GM19467 (cell line): ENCODE results near the gene TMEM213.

ENCODE experiments used
- ATAC-seq: cut with Tn5 transposase; IDR thresholded peaks from one replicate; pipeline ENCODE4 v1.9.1; 2021; ENCODE audit warnings: mild to moderate bottlenecking, moderate library complexity; ENCODE audit not compliant: unreplicated experiment

TMEM213 gene

GRCh38 chr7:138837627-138838026, 39.8 kb downstream of the TMEM213 start:
- no peak for ATAC-seq

GRCh38 chr7:138838166-138838565, 40.4 kb downstream of the TMEM213 start:
- ATAC-seq, result no peak

GRCh38 chr7:138842111-138842510, 44.3 kb downstream of the TMEM213 start:
- ATAC-seq, result no peak

- ATAC-seq, result no peak
Measured at GRCh38 chr7:138843632-138844580, 46.1 kb downstream of the TMEM213 start.

- no peak for ATAC-seq
Measured at GRCh38 chr7:138845711-138846110, 47.9 kb downstream of the TMEM213 start.

GRCh38 chr7:138848056-138848980, 50.5 kb downstream of the TMEM213 start:
- no peak for ATAC-seq

- ATAC-seq, result no peak
Measured at GRCh38 chr7:138849701-138850100, 51.9 kb downstream of the TMEM213 start.

- ATAC-seq, result no peak
Measured at GRCh38 chr7:138852469-138852868, 54.7 kb downstream of the TMEM213 start.

- ATAC-seq, result no peak
Measured at GRCh38 chr7:138853448-138853847, 55.7 kb downstream of the TMEM213 start.

GRCh38 chr7:138854115-138854645, 56.4 kb downstream of the TMEM213 start:
- no peak for ATAC-seq

GRCh38 chr7:138857728-138858127, 59.9 kb downstream of the TMEM213 start:
- ATAC-seq, result no peak

GRCh38 chr7:138861051-138861450, 63.3 kb downstream of the TMEM213 start:
- ATAC-seq, result no peak

- no peak for ATAC-seq
Measured at GRCh38 chr7:138863931-138864330, 66.1 kb downstream of the TMEM213 start.

- ATAC-seq, result no peak
Measured at GRCh38 chr7:138864667-138865066, 66.9 kb downstream of the TMEM213 start.

GRCh38 chr7:138865843-138866242, 68.0 kb downstream of the TMEM213 start:
- ATAC-seq, result no peak

- ATAC-seq, result no peak
Measured at GRCh38 chr7:138866353-138866752, 68.6 kb downstream of the TMEM213 start.

GRCh38 chr7:138867744-138868143, 70.0 kb downstream of the TMEM213 start:
- no peak for ATAC-seq

GRCh38 chr7:138868711-138869110, 70.9 kb downstream of the TMEM213 start:
- no peak for ATAC-seq

GRCh38 chr7:138869353-138869752, 71.6 kb downstream of the TMEM213 start:
- ATAC-seq, result no peak

- ATAC-seq, result no peak
Measured at GRCh38 chr7:138871065-138871813, 73.4 kb downstream of the TMEM213 start.

- ATAC-seq, result no peak
Measured at GRCh38 chr7:138871814-138872090, 74.0 kb downstream of the TMEM213 start.
